ENCODE measurements around the gene USP13.

- TF ChIP-seq CTCF (conservative IDR thresholded peaks at IDR 0.05; ENCODE audit: low read depth, low read length) (no peak), POLR2A (IDR thresholded peaks at IDR 0.05; ENCODE audit: low read depth, low read length) (no peak), CEBPB (IDR thresholded peaks at IDR 0.05; ENCODE audit: low read depth, low read length) (no peak), MAZ (IDR thresholded peaks at IDR 0.05; ENCODE audit: borderline replicate concordance, low read depth, low read length) (no peak), FOS (IDR thresholded peaks at IDR 0.05; ENCODE audit: low read depth, low read length) (no peak), NFE2L2 (IDR thresholded peaks at IDR 0.05; ENCODE audit: low read depth, low read length) (no peak), USF2 (IDR thresholded peaks at IDR 0.05; ENCODE audit: low read depth, low read length) (no peak), ELK1 (IDR thresholded peaks at IDR 0.05; ENCODE audit: borderline replicate concordance, low read depth, low read length) (no peak), CHD1 (IDR thresholded peaks at IDR 0.05; ENCODE audit: low read depth, low read length) (no peak), RFX5 (IDR thresholded peaks at IDR 0.05; ENCODE audit: low read depth, low read length) (no peak), RCOR1 (IDR thresholded peaks at IDR 0.05; ENCODE audit: insufficient replicate concordance, low read length) (no peak), MXI1 (IDR thresholded peaks at IDR 0.05; ENCODE audit: borderline replicate concordance, low read depth, low read length) (no peak), RAD21 (IDR thresholded peaks at IDR 0.05; ENCODE audit: low read length) (no peak)
Observed at GRCh38 chr3:179624451-179624850, 28.4 kb upstream of the USP13 start.
